ENCODE measurements around the gene TRIM7.

The TRIM7 gene

DNA sequence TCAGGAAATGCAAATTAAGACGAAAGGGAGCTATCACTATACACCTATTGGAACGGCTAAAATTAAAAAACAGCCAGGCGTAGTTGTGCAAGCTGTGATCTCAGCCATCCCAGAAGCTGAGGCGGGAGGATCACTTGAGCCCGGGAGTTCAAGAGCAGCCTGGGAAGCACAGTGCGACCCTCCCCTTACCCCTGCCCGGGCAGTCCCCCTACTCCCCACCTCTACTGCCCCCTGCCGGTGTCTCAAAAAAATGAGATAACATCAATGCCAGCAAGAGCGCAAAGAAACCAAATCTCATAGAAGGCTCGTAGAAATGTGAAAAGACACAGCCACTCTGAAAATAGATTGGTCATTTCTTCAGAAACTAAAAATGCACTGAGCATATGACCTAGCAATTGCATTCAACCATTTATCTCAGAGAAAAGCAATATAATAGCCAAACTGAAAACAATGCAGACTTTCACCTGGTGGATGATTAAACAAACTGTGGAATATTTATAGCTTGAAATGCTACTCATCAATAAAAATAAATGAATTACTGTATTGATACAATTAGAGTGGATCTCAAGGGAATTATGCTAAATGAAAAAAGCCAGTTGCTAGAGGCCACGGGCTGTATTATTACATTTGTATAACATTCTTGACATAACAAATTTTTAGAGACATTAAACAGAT is 37.0 kb downstream of the TRIM7 start:
- no peak overlapping the region for H3K4me3 ChIP-seq (replicated peaks; ENCODE audit: low read depth, low read length)
- peak; percentile 29 for TF ChIP-seq CTCF (IDR thresholded peaks at IDR 0.05; ENCODE audit: low read length, missing control alignments)
- no peak for DNase-seq (ENCODE audit: low read depth)

- DNase-seq (ENCODE audit: low read depth), result no peak
- no peak overlapping the region for H3K4me3 ChIP-seq (replicated peaks; ENCODE audit: low read depth, low read length)
- no peak for TF ChIP-seq CTCF (IDR thresholded peaks at IDR 0.05; ENCODE audit: low read length, missing control alignments)
These were observed 37.9 kb downstream of the TRIM7 start for GRCh38 chr5:181166812-181167733.

- no peak overlapping the region for H3K4me3 ChIP-seq (replicated peaks; ENCODE audit: low read depth, low read length)
- no peak for TF ChIP-seq CTCF (IDR thresholded peaks at IDR 0.05; ENCODE audit: low read length, missing control alignments)
- no peak for DNase-seq (ENCODE audit: low read depth)
These were observed 40.7 kb downstream of the TRIM7 start for GRCh38 chr5:181164076-181164952.

DNA sequence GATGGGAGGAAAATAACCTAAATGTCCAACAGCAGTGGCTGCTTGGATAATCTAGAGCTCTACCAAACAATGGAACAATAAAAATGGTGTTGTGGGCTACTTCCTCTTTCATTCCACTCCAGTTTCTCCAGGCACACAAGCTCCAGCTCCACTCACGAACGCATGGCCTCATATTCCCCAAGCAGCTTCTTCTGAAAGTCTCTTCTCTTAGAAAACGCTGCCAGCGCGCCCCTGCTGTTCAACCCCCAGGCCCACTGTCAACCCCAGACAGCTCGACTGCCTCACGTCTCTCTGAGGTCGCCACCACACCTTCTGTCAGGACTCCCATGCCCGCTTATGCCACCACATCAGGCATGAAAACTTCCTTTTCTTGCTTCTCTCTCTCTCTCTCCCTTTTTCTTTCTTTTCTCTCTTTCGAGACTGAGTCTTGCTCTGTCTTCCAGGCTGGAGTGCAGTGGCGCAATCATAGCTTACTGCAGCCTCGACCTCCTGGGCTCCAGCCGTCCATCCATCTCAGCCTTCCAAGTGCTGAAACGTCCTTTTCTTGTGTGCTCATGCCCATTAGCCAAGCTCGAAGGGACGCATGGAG is 41.4 kb downstream of the TRIM7 start:
- no peak for TF ChIP-seq CTCF (IDR thresholded peaks at IDR 0.05; ENCODE audit: low read length, missing control alignments)
- DNase-seq (ENCODE audit: low read depth), result no peak
- no peak overlapping the region for H3K4me3 ChIP-seq (replicated peaks; ENCODE audit: low read depth, low read length)

- DNase-seq (ENCODE audit: low read depth), result no peak
- H3K4me3 ChIP-seq (replicated peaks; ENCODE audit: low read depth, low read length), result peak overlapping the region; percentile 19
- TF ChIP-seq CTCF (IDR thresholded peaks at IDR 0.05; ENCODE audit: low read length, missing control alignments), result no peak
These were observed 43.3 kb downstream of the TRIM7 start for GRCh38 chr5:181161534-181162175.

DNA sequence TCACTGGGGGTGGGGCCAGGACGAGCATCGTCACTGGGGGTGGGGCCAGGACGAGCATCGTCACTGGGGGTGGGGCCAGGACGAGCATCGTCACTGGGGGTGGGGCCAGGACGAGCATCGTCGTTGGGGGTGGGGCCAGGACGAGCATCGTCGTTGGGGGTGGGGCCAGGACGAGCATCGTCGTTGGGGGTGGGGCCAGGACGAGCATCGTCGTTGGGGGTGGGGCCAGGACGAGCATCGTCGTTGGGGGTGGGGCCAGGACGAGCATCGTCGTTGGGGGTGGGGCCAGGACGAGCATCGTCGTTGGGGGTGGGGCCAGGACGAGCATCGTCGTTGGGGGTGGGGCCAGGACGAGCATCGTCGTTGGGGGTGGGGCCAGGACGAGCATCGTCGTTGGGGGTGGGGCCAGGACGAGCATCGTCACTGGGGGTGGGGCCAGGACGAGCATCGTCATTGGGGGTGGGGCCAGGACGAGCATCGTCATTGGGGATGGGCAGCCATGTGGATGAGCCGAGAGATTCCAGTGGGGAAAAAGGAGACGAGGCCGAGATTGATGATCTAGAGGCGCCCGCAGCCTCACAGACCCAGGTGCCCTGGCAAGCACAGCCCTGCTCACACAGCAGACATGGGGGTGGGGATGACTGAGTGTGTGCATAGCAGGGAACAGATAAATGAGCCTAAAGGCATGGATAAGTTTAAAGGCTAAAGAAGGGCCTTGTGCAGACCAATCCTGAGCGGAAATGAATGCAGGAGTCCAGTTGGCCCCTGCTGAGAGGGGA is 44.1 kb downstream of the TRIM7 start:
- DNase-seq (ENCODE audit: low read depth), result peak; percentile 64
- H3K4me3 ChIP-seq (replicated peaks; ENCODE audit: low read depth, low read length), result peak overlapping the region; percentile 19
